HEK293 (cell line): ENCODE measurements around the gene STRBP.

ENCODE experiments used
- BCL6B ChIP-seq: fragments of 450-650 bp; formaldehyde crosslinking; IDR thresholded peaks from 2 replicates; pipeline ENCODE4 v1.5.1; 2017; ENCODE audit warnings: missing biosample characterization, missing genetic modification characterization
- CTCF ChIP-seq: fragments of 450-650 bp; formaldehyde crosslinking; IDR thresholded peaks from 2 replicates; pipeline ENCODE4 v1.5.1; 2016; ENCODE audit warnings: missing biosample characterization, missing genetic modification characterization
- ZBTB10 ChIP-seq: fragments of 450-650 bp; formaldehyde crosslinking; IDR thresholded peaks from 2 replicates; pipeline ENCODE4 v1.5.1; 2016; ENCODE audit warnings: missing biosample characterization, missing genetic modification characterization
- ZNF132 ChIP-seq: fragments of 450-650 bp; formaldehyde crosslinking; IDR thresholded peaks from 2 replicates; pipeline ENCODE4 v1.5.1; 2017; ENCODE audit warnings: missing biosample characterization, missing genetic modification characterization, borderline replicate concordance
- ZNF274 ChIP-seq, 2 experiments: fragments of 200-500 bp in 1 of 2; fragments of 450-650 bp in 1 of 2; sonication (Bioruptor generic) in 1 of 2; formaldehyde crosslinking in 1 of 2; IDR thresholded peaks; 2 replicates each; pipeline versions ENCODE4 v1.5.1 to v1.6.1; 2014 to 2016; ENCODE audit warnings: borderline replicate concordance in 1 of 2, inconsistent platforms in 1 of 2, low read length in 1 of 2, missing biosample characterization in 1 of 2, missing genetic modification characterization in 1 of 2
- ZNF423 ChIP-seq: fragments of 450-650 bp; formaldehyde crosslinking; IDR thresholded peaks from 2 replicates; pipeline ENCODE4 v1.5.1; 2016; ENCODE audit warnings: missing biosample characterization, missing genetic modification characterization
- ZNF549 ChIP-seq: fragments of 450-650 bp; IDR thresholded peaks from 2 replicates; pipeline ENCODE4 v1.5.1; 2018; ENCODE audit warnings: missing biosample characterization, missing genetic modification characterization, mild to moderate bottlenecking, inconsistent platforms, moderate library complexity
- ZNF654 ChIP-seq: fragments of 450-650 bp; formaldehyde crosslinking; IDR thresholded peaks from 2 replicates; pipeline ENCODE4 v1.5.1; 2016; ENCODE audit warnings: low read depth, missing biosample characterization, missing genetic modification characterization
- TF ChIP-seq, protein P1 (sequence below): fragments of 450-650 bp; formaldehyde crosslinking; IDR thresholded peaks from 2 replicates; pipeline ENCODE4 v1.5.1; 2016; ENCODE audit warnings: missing biosample characterization, missing genetic modification characterization, borderline replicate concordance
- TF ChIP-seq, protein P2 (sequence below): fragments of 450-650 bp; formaldehyde crosslinking; IDR thresholded peaks from 2 replicates; pipeline ENCODE4 v1.5.1; 2016; ENCODE audit warnings: missing biosample characterization, missing genetic modification characterization

DNA sequence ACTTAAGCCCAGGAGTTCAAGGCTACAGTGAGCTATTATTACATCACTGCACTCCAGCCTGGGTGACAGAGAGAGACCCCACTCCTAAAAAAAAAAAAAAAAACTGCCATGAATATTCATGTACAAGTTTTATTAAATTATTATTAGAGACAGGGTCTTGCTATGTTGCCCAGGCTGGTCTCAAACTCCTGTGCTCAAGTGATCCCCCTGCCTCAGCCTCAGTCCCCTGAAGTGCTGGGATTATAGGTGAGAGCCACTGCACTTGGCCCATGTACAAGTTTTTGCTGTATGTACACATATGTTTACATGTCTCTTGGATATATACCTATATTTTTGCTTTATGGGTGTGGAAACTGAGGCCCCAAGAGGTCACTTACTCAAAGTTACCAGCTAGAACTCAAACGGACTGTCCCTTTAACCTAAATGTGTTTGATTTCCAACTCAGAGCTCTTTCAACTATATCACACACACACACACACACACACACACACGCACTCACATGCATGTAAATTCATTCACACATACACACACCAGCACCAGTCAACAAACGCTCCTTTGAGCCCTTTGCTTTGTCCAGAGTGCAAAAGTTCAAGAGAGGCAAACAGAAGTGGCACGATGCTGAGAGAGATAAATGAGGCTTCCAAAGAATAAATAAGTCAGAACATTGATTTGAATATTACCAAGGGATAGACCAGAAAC, 42.3 kb upstream of the STRBP start:
- no peak for TF ChIP-seq CTCF (tag by site-specific recombination)
- no peak for TF ChIP-seq ZNF274 (IDR thresholded peaks at IDR 0.05; ENCODE audit: low read length)
- TF ChIP-seq ZNF274 (tag by site-specific recombination; IDR thresholded peaks at IDR 0.05; ENCODE audit: borderline replicate concordance), result no peak
- TF ChIP-seq, protein P1, sequence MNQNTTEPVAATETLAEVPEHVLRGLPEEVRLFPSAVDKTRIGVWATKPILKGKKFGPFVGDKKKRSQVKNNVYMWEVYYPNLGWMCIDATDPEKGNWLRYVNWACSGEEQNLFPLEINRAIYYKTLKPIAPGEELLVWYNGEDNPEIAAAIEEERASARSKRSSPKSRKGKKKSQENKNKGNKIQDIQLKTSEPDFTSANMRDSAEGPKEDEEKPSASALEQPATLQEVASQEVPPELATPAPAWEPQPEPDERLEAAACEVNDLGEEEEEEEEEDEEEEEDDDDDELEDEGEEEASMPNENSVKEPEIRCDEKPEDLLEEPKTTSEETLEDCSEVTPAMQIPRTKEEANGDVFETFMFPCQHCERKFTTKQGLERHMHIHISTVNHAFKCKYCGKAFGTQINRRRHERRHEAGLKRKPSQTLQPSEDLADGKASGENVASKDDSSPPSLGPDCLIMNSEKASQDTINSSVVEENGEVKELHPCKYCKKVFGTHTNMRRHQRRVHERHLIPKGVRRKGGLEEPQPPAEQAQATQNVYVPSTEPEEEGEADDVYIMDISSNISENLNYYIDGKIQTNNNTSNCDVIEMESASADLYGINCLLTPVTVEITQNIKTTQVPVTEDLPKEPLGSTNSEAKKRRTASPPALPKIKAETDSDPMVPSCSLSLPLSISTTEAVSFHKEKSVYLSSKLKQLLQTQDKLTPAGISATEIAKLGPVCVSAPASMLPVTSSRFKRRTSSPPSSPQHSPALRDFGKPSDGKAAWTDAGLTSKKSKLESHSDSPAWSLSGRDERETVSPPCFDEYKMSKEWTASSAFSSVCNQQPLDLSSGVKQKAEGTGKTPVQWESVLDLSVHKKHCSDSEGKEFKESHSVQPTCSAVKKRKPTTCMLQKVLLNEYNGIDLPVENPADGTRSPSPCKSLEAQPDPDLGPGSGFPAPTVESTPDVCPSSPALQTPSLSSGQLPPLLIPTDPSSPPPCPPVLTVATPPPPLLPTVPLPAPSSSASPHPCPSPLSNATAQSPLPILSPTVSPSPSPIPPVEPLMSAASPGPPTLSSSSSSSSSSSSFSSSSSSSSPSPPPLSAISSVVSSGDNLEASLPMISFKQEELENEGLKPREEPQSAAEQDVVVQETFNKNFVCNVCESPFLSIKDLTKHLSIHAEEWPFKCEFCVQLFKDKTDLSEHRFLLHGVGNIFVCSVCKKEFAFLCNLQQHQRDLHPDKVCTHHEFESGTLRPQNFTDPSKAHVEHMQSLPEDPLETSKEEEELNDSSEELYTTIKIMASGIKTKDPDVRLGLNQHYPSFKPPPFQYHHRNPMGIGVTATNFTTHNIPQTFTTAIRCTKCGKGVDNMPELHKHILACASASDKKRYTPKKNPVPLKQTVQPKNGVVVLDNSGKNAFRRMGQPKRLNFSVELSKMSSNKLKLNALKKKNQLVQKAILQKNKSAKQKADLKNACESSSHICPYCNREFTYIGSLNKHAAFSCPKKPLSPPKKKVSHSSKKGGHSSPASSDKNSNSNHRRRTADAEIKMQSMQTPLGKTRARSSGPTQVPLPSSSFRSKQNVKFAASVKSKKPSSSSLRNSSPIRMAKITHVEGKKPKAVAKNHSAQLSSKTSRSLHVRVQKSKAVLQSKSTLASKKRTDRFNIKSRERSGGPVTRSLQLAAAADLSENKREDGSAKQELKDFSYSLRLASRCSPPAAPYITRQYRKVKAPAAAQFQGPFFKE (tag by site-specific recombination), result no peak
- TF ChIP-seq ZNF549 (tag by site-specific recombination), result no peak
- no peak for TF ChIP-seq BCL6B (tag by site-specific recombination)
- TF ChIP-seq ZNF654 (tag by site-specific recombination), result no peak
- TF ChIP-seq, protein P2, sequence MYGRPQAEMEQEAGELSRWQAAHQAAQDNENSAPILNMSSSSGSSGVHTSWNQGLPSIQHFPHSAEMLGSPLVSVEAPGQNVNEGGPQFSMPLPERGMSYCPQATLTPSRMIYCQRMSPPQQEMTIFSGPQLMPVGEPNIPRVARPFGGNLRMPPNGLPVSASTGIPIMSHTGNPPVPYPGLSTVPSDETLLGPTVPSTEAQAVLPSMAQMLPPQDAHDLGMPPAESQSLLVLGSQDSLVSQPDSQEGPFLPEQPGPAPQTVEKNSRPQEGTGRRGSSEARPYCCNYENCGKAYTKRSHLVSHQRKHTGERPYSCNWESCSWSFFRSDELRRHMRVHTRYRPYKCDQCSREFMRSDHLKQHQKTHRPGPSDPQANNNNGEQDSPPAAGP (tag by site-specific recombination), result no peak
- no peak for TF ChIP-seq ZNF423 (tag by site-specific recombination)
- no peak for TF ChIP-seq ZNF132 (tag by site-specific recombination)
- TF ChIP-seq ZBTB10 (tag by site-specific recombination), result no peak
